ENCODE measurements around the gene SLC5A6.
"Not testable (repeated sequence)": the region's sequence is repeated elsewhere in the genome, so short reads cannot be mapped to it uniquely, and the experiment has no call there.

SLC5A6 gene

DNA sequence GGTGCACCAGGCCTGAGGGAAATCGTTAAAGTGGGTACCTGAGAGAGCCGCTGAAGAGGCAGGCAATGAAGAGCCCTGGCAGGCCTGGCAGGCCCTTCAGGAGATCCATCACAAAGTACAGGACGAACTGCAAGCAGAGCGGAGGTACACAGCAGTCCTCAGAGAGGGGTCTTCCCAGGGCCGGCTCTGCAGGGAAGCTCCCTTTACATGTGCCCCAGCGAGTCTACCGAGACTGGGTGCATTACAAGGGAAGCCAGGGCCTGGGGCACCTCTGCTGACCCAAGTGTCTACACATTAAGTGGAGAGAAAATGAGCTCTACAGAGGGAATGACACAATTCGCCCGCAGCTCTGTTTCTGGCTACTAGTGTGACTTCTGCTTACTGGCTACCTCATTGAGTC, 8.3 kb downstream of the SLC5A6 start:
- DNase-seq, result no peak

DNA sequence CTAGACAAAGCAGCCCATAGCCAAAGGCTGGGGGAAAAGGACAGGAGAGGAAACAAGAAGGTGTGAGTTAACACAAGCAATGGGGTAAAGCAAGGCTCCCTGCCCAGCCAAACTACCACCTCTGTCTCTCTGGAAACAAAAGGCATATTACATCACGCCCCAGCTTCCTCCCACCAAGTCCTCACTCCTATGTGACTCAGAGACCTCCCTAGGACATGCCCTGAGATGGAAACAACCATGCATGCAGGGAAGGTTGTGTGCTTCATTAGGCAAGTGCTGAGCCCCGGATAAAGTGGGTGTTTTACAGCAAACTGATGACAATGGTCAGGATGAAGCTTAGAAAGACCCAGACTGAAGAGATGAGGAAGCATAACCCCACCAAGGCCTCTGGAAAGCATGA, 9.2 kb downstream of the SLC5A6 start:
- DNase-seq, result no peak

- DNase-seq, result no peak
Observed at GRCh38 chr2:27201675-27202074, 10.4 kb downstream of the SLC5A6 start.

DNA sequence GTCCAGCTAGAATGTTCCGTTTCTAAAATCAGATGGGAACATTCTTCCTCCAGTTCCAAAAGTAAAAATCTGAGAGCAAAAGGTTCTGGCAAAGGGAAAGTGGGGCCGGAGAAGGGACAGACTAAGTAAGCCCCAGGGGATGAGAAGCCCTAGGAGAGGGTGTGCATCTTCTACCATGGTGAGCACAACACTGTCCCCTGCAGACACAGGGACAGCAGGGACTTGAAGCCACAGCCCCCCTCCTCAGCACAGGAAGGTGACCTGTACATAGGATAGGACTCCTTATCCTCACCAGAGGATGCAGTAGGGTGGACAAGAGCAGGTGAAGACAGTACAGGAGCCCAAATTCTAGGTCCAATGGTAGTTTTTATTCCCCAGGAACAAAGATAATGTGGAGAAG, 12.8 kb downstream of the SLC5A6 start:
- DNase-seq, result no peak

DNA sequence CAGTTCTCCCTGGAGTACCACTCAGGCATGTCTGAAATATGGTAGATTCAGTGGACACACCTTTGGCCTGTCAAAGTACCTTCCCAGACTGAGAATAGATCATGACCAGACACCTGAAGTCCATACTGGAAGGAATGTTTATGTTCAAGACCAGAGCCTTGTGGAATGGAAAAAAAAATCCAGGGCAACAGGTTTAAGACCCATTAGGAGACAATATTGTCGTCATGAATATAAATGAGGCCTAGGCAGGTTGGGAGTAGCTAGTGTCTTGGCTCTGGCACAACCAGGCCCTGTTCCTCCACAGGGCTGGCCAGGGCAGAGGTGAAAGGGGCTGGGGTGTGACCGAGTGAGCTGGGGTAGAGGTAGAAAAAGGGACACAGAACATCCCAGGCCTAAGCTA, 13.4 kb downstream of the SLC5A6 start:
- no peak for DNase-seq

GRCh38 chr2:27198068-27198467, 14.0 kb downstream of the SLC5A6 start:
- DNase-seq, result not testable (repeated sequence)

- not testable (repeated sequence) for DNase-seq
Observed at GRCh38 chr2:27195799-27196198, 16.3 kb downstream of the SLC5A6 start.

DNA sequence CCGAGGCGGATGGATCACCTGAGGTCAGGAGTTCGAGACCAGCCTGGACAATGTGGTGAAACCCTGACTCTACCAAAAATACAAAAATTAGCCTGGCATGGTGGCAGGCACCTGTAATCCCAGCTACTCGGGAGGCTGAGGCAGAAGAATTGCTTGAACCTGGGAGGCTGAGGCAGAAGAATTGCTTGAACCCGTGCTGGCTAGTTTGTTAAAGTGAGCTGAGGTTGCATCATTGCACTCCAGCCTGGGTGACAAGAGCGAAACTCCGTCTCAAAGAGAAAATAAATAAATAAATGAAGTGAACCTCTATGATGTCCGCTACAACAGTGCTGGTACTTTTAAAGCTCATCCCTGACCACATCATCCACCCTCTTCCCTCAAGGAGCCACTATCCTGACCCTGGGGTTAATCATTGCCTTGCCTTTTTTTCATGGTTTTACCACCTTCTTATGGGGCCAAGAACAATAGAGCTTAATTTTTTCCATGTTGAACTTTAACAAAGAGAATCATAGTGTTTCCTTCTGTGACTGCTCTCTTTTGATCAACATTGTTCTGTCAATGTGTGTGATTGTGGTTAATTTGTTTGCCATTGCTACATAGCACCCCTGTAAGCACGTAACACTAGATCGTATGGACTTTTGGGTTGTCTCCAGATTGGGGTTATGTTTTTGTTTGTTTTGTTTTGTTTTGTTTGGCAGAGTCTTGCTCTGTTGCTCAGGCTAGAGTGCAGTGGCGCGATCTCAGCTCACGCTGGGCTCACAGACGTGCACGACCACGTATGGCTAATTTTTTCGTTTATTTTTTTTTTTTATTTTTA, 17.3 kb downstream of the SLC5A6 start:
- DNase-seq, result no peak

GRCh38 chr2:27191070-27191829, 20.8 kb downstream of the SLC5A6 start:
- peak; percentile 21 to 35 for DNase-seq

DNA sequence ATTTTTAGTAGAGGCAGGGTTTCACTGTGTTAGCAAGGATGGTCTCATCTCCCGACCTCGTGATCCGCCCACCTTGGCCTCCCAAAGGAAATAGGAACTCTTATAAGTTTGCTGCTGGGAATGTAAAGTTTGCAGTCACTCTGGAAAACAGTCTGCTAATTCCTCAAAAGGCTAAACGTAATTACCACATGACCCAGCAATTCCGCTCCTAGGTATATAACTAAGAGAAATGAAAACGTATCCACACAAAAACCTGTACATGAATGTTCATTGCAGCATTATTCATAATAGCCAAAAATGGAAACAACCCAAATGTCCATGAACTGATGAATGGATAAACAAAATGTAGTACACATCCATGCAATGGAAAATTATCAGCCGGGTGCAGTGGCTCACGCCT, 22.1 kb downstream of the SLC5A6 start:
- DNase-seq, result no peak

DNA sequence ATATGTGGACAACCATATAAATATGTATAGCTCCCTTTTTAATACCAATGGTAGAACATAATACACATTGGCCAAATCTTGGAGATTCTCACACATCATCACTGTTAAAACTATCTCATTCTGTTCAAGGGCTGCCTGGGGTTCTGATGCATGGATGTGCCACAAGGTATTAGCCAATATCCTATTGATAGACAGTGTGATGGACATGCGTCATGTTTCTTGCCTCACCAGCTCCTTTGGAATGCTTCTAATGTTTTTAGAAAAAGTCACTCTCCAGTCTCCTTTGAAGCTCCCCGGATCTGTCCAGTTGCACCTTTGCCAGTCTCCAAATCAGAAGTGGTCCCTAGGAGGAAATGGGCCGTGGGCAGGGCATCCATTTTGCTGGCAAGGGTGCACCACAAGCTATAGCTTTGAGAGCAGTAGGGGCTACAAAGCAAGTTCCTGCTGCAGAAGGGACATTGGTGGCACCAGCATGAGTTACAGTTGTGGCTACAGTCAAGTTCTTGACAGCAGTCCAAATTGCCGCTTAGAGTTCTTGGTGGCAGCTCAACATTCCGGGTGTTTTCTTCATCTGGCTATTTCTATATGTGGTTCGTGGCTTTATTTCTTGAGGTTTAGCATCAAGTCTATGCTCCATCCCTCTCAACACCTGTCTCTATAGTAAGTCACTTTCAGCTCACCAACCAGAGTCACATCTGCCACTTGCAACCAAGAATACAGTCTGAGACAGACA, 25.3 kb downstream of the SLC5A6 start:
- DNase-seq, result no peak

GRCh38 chr2:27185331-27186026, 26.6 kb downstream of the SLC5A6 start:
- DNase-seq, result peak in 1 of 2 experiments; percentile 2

GRCh38 chr2:27184115-27184514, 28.0 kb downstream of the SLC5A6 start:
- DNase-seq, result no peak

DNA sequence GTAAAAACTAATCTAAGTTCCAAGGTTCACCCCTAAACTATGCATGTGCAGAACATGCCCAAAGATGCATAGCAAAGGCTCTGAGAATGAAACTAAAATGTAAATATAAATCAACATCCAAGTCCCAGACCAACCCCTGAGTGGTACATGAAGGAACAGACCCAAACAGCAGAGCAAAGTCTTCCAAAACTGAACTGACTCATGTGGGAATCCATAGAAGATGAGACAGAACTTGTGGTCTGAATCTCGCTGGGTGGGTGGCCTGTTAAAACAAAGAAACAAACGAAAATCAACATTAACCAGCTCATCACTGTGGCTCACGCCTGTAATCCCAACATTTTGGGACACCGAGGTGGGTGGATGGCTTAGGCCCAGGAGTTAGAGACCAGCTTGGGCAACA, 29.7 kb downstream of the SLC5A6 start:
- DNase-seq, result no peak

GRCh38 chr2:27179344-27180000, 32.6 kb downstream of the SLC5A6 start:
- no peak for DNase-seq

GRCh38 chr2:27178469-27178868, 33.6 kb downstream of the SLC5A6 start:
- no peak for DNase-seq

GRCh38 chr2:27177441-27178351, 34.4 kb downstream of the SLC5A6 start:
- no peak for DNase-seq

DNA sequence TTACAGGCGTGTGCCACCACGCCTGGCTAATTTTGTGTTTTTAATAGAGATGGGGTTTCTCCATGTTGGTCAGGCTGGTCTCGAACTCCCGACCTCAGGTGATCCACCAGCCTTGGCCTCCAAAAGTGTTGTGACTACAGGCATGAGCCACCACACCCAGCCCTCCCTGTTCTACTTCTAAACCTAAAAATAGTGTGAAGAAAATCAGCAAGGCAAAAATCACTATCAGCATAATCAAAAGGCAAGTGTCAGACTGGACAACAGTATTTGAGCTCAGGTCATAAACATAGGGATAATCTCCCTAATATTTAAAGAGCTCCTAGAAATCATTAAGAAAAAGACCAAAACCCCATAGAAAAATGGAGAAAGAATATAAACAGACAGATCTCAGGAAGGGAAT, 36.3 kb downstream of the SLC5A6 start:
- not testable (repeated sequence) for DNase-seq

- no peak for DNase-seq
Observed at GRCh38 chr2:27175330-27175729, 36.7 kb downstream of the SLC5A6 start.

GRCh38 chr2:27174638-27175037, 37.4 kb downstream of the SLC5A6 start:
- peak in 1 of 2 experiments; percentile 22 for DNase-seq

DNA sequence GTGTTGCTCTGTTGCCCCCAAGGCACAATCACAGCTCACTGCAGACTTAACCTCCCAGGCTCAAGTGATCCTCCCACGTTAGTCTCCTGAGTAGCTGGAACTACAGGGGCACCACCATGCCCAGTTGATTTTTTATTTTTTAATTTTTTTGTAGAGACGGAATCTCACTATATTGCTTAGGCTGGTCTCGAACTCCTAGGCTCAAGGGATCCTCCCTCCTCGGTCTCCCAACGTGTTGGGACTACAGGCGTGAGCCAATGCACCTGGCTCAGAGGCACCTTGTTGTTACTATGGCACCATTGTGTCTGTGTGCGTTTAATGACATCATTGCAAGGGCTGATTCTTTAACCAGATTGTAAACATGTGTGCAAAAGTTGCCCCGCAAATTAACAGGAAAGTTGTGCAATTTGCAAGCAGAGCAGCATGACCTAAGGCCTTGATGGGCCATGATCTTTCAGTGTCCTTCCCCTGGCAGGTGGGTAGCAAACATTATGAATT, 40.7 kb downstream of the SLC5A6 start:
- peak in 1 of 2 experiments; percentile 17 for DNase-seq
